ENCODE measurements around the gene ANGPTL5.
"Not testable (repeated sequence)": the region's sequence is repeated elsewhere in the genome, so short reads cannot be mapped to it uniquely, and the experiment has no call there.

ANGPTL5 gene

DNA sequence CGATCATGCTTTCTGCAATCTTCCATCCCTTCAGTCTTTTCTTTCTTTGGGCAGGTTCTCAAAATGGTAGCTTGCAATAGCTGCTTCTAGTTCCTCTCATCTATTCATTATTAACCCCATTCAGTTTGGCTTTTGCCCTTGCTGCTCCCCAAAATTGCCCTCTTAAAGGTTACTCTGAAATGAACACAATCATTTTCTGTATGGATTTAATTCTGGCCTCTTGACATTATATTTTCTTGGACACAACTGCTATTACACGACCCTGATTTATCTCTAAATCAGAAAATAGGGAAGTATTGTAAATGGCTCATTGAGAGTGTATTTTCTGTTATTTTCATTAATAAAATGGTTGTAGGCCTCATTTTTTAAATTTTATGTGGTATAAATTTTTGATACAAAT lies at the start of gene ANGPTL5:
Gene ANGPTL5 (minus strand): TSS at position 101 of the 400 bp plus-strand sequence. CDS start 8,613 bp downstream, outside the sequence.
- peak; percentile 7 for DNase-seq (ENCODE audit: low spot score)

DNA sequence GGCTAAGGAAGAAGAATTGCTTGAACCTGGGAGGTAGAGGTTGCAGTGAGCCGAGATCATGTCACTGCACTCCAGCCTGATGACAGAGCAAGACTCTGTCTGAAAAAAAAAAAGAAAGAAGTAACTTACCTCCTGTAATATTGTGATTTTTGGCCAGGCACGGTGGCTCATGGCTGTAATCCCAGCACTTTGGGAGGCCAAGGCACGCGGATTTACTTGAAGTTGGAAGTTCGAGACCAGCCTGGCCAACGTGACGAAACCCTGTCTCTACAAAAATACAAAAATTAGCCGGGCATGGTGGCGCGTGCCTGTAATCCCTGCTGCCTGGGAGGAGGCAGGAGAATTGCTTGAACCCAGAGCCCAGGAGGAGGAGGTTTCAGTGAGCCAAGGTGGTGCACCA lies 47.9 kb upstream of the ANGPTL5 start:
- not testable (repeated sequence) for DNase-seq (ENCODE audit: low spot score)

DNA sequence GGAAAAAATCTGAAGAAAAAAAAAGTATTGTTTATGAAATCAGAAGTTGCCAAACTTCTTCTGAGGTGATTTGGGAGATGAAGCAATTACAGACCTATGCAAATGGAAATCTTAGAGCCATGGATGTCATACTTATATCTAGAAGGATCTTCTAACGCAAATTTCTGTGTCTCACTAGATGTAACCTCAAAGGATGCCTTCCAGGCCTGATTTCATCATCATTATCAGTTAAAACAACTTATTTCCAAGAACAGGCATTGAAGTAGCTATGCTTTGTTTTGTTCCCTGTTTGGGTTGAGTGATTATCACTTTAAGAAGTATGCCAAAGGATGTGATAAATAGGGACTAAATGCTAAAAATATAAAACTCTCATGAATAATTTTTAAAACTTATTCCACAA lies 43.9 kb upstream of the ANGPTL5 start:
- DNase-seq (ENCODE audit: low spot score), result no peak

DNA sequence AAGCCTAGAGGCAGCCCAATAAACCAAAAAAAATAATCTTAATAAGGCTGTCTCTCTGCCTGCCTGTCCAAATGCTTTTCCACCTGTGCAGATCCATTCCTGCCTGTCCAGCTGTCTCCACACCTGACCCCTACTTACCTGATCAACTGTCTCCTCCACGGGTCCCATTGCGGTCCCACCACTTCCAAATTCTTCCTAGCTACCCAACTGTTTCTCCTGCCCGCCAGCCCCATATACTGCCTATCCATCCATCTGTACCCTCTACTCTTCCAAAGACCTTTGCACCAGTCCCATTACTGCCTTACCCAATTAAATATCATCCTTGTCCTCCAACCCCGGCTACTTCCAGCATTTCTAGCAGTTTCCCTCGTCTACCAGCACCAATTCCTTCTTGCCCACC lies 39.4 kb upstream of the ANGPTL5 start:
- DNase-seq (ENCODE audit: low spot score), result no peak

DNA sequence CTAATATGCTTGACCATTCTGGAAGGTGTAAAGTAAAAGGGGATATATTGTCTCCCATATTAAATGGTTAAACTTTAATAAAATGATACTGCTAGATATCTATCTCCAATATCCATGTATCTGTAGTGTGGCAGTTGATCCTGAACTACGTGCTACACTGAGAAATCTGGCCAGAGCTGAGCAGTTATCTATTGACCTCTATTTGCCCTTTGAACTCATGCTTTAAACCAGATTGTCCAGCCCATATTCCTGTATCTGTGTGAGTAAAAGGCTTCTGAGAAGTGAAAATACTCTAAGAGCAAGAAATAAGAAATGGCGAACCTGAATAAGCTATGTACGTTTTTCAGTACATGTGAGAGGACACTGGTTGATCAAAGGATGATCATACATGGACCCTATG lies 39.0 kb upstream of the ANGPTL5 start:
- no peak for DNase-seq (ENCODE audit: low spot score)

DNA sequence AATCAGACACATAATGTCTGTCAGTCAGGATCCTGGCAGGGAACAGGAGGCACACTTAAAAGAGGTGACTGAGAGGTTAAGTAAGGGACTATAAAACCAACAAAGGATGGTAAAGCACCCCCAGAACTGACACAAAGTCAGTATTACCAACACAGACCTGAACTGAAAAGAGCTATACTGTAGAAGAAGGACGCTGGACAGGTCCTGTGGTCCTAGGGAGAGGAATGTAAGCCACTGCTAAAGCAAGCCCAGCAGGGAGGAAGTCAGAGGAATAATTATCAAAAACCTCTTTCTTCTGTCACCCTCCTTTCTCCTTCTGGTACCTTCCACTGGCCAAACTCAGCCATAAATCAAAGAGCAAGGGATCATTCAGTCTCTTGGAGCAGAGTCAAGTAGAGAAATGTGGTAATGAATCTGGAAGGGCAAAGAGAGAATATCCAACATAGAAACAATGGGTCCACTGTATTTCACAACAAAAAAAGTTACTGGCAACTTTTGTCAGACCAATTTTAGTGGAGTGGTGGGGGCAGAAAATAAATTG lies 33.4 kb upstream of the ANGPTL5 start:
- no peak for DNase-seq (ENCODE audit: low spot score)

DNA sequence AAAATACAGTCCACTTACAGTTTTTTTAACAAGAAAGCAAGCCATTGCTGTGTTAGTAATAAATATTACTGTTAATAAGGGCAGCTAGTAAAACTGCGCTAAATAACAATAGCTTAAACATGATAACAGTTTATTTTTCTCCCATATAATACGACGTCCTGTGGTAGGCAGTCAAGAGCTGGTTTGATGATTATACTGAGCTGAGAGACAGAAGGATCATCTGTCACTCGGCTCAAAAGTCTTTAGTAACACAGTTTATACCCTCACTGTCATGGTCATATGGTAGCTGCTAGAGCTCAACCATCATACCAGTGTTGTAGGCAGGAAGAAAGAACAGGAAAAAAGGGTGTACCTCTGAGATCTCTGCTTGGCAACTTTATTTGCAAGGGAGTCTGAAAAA lies 29.1 kb upstream of the ANGPTL5 start:
- DNase-seq (ENCODE audit: low spot score), result no peak

DNA sequence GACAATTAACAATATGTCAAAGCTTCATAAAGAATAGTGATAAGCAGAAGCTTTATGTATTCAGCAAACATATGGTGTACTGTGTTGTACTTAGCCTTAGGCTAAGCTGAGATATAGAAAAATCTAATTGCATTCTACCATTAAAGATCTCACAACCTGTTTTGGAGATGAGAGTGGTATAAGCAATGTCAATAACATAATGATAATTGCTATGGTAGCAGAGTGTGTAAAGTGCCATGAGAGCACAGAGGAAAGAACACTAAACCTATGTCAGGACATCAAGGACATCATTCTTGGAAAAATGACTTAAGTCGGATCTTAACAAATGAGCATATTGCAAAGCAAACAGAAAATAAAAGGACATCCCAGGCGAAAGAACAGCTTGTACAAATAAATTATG lies 28.6 kb upstream of the ANGPTL5 start:
- no peak for DNase-seq (ENCODE audit: low spot score)

DNA sequence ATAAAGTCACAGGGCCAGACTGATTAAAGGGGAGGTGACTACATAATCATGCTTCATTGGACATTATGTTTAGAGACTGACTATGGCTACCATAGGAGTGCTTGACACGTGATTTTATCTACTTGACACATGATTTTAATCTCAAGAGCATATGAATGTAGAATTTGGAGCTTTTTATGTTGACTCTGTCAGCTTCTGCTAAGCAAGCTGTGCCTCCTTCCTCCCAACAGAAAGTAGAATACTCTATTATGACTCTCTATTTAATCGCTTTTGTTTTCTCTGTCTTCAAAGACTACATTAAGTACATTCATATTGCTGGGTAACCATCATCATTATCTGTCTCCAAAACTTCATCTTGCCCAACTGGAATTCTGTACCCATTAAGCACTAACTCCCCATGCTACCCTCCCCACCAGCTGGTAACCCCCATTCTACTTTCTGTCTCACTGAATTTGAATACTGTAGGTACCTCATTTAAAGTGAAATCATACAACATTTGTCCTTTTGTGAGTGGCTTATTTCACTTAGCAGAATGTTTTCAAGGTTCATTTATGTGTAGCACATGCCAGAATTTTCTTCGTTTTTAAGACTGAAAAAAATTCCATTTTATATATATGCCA lies 24.7 kb upstream of the ANGPTL5 start:
- DNase-seq (ENCODE audit: low spot score), result no peak

DNA sequence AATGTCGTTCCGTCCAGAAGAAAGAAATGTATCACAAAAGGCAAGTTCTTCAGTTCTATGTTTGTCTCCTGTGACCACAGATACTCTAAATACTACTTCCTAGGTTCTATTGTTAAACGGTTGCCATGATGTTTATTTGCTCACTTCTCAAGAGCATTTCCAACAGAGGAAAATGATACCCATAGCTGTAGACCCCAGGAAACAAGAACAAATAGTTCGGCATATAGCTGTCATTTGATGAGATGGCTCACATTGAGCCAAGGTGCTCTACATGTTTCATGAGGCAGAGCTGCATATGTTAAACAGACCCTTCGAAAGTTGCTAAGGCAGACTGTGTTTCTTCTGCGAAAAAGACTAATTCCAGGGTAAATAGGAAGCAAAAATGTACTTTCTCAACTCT lies 15.4 kb upstream of the ANGPTL5 start:
- DNase-seq (ENCODE audit: low spot score), result no peak

DNA sequence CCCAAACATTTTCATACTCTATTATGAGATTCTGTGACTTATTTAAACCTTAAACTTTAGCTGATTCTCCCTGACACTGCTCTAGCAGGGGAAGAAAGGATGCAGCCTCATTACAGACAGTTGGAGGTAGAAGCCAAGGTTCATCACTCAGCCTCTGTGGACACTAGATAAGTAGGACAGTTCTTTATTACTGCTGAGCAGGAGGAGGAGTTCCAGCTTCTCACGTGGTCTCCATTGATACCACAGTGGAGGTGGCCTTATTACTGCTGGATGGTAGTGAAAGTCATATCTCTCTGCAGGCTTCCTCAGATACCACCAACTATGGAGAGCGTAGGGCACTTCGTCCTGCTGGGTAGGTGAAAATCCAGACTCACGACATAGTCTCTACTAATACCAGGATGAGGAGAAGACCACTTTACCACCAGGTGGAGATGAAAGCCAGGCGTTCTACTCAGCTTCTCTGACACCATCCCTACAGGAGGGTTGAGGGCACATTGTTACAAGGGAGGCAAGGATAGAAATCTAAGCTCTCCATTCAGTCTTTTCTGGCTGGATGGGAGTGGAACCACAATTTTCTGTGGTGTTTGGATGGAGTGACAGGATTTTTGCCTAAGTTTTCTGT lies 13.1 kb upstream of the ANGPTL5 start:
- no peak for DNase-seq (ENCODE audit: low spot score)

DNA sequence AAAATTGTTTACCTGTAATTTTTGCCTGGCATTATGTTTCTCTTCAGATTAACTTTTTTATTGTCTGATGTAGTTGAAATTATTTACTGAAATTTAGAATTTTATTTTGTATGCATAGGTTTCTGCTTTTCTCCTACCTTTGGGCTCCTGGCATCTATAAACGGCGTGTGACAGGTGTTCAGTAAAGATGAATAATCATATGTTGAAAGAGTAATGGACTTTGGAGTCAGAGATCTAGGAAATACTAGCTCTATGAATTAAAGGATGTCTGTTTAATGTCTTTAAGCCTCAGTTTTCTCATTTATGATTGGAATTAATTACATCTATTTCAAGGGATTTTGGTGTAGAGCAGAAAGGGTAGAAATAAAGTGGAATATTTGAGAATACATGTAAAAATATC lies 7.2 kb upstream of the ANGPTL5 start:
- no peak for DNase-seq (ENCODE audit: low spot score)

DNA sequence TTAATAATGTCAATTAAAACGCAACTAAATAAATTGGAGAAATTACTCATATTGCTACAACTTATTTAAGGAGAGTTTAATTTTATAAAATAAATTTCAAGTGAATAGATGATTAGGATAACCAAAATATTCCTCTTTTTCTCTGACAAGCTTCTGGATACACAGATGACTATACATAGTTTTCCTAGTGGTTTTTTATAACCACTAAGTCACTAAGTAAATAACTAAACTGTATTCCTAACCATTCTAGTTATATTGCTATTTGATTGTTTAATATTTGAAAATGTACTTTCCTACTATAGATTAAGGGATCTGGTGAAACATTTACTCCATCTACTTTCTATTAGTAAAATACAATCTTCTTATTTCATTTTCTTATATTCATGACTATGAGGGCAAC lies 4.7 kb upstream of the ANGPTL5 start:
- DNase-seq (ENCODE audit: low spot score), result no peak

DNA sequence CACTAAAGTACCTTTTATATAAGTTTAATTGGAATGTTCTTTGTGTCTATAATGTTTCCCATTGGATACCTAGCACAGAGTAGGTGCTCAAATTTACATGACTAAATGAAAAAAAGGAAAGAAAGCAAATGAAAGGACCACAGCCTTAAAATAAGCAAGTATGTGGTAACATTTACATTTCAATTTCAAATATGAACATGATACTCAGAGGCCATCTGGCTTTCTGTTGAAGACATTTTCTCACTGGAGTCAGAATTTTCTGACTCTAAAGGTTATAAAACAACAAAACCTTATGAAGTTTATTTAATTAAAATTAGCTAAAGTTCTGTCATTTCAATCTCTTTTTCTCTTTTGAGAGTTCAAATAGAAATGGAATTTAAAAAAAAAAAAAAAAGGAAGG lies 904 bp upstream of the ANGPTL5 start:
- DNase-seq (ENCODE audit: low spot score), result no peak

DNA sequence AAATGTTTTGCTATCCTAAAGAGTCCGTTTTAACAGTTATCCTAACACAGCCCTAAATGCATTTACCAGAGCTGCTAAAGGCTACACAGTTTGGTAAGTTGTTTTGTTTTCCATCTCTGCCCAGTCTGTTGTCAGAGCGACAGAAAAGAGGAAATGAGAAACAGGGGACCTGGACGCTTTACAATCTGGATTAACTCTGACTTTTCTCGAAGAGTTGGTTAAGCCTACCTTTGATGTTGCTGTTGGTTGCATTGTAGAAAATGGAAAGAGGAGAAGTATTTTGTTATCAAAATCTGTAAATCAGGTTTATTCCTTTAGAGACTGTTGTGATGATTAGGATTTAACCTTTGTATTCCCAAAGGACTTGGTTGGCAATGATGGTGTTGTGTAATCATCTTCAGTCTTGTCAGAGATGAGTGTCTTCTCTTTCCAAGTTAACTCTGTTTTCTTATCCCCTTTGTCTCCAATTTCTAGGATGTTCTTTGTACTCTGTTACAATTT lies 481 bp downstream of the ANGPTL5 start:
- DNase-seq (ENCODE audit: low spot score), result peak; percentile 46

DNA sequence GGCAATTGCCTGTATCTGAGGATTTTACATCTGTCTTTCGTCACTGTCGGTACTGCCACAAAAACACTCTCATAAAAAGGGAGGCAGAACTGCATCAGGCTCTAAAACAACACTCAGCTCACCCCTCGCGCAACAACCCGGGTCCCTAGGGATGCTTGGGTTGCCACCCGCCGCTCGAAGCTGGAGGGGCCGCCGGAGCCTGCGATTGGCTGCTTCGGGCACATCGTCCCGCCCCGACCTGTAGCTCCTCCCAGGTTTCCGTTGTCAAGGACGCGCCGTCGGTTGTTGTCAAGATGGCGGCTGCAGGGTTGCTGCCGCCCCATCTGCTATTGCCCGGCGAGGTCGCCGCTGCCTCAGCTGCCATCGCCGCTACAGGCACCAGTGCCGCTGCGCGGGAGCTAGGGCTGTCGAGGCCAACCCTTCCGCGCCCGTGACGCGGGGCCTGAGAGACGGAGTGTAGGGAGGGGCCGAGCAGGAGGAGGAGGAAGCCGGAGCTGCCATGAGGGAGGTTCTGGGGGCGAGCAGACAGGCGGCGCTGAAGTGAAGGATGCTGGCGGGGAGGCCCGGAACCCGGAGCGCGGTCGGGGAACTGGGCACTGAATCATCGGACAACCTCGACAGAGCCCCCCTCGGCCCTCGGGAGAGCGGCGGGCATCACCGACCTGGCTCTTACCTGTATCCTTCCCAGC lies 1.4 kb downstream of the ANGPTL5 start, which contains the start of gene CEP126:
Gene CEP126 (plus strand): TSS at position 273 of the 689 bp plus-strand sequence. CDS start 275 bp downstream, at position 548.
- peak; percentile 96 for DNase-seq (ENCODE audit: low spot score)

DNA sequence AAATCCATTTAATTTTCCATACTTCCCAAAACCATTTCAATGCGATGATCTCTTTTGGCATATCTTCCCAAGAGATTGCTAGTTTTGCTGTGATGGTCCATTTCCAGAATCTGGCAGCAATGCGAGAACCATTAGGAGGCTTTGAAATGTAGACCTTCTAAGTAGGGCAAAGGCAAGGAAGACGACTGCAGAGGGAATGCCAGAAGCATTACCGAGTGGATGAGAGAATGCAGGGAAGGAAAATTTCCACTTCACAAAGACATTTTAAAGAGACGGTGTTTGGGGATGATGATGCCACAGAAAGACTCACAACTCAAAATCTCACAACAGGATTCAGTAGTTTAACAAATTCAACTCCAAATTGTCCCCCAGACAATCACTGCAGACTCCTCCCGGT lies 2.0 kb downstream of the ANGPTL5 start:
- DNase-seq (ENCODE audit: low spot score), result peak; percentile 42

DNA sequence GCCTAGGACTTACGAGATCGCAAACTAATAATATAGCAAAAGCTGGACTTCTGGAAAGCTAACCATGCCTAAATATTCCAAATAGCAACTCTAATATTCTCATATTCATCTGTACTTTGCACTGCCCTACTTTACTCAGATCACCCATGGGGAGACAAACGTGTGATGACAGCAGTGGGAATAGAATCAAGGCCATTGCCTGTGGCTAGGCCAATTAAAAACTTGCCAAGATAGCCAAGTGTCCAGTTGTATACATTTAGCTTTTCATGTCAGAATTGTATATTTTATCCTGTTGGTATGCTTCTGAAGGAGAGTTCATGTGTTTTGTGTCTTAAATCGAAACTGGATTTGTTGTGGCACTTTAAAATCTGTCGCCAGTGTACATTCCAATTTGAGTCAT lies 2.7 kb downstream of the ANGPTL5 start:
- DNase-seq (ENCODE audit: low spot score), result peak; percentile 11

DNA sequence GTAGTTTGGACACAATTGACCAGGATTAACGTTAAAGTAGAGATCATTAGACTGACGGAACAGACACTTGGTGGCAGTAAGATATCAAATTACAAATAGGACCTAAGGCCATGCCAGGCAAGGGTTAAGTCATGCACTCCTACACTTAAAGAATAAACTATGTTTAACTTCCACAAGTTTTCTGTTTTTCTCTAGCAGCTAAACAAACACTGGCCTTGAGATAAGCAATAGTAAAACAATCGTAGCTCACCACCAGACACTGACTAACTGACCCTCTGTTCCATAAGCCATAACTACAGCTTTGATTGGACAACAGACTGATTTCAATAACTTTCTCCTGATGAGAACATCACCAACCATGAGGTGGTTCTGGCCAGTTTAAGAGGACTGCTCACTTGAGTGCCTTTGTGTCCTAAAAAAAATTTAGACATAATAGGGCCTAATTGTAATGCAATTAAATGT lies 3.5 kb downstream of the ANGPTL5 start:
- no peak for DNase-seq (ENCODE audit: low spot score)

DNA sequence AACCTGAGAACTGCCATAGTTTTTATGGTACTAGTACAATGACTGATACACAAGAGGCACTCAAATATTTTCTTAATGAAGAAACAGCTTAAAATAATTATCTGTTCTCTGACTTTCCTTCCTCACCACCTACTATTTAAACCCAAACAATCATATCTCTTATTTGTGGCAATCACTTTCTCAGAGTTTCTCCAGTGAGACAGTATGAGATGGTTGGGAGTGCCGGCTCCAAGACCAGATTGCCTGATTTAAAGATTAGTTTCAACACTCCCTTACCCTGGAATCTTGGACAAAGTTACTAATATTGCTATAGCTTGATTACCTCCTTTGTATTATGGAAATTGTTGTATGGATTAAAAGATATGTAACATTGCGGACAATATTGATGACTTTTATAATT lies 7.2 kb downstream of the ANGPTL5 start:
- DNase-seq (ENCODE audit: low spot score), result no peak

DNA sequence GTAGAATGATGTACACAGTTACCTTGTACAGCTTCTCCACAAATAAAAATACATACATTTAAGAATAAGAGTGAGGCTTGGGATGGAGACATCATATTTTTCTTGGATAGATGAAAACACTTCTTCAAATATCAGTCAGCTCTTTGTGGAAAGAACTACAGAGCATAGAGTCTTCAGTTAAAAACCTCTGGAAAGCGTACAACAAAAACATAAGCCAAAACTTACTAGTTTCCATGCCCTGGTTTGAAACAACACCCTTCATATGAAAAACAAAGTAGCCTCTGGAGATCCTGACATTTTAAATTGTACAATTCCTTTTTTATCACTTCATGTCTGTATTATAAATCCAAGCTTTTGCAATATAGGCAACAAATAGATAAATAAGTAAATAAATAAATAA lies 8.5 kb downstream of the ANGPTL5 start:
- DNase-seq (ENCODE audit: low spot score), result no peak

DNA sequence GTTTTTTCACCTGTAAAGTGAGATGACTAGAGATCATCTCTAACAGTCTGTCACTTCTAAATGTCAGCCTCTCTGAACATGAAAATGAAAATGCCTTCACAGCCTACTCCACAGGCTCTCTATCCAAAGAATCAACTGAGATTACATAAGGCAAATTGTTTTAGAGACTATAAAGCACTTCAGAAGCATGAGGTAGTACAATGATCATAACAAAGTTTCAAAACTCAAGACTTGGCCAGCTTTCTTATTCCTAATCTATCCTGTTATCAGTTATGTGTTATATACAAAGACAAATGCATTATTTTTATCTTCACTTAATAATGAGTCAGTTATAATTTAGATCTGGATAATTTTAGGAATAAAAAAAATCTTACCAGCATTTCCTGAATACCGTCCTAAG lies 21.8 kb downstream of the ANGPTL5 start:
- no peak for DNase-seq (ENCODE audit: low spot score)

DNA sequence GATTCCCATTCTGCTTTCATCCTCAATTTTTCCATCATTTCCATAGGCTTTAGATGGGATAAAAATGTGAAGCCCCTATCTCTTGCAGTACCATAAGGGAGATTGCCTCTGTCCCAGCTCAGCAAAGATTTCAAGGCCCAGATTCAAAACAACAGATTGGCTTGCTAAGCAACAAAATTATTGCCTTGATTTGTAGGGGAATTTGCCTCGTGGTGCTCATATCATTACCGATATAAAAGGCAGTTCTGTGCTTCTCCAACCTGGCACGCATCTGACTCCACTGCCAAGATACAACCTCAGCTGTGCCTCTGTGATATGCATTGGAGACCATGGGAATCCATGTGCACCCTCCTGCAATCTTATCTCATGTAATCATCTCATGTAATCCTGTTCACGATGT lies 26.6 kb downstream of the ANGPTL5 start:
- DNase-seq (ENCODE audit: low spot score), result no peak
